Measurements from ENCODE around the gene NRL. TPM values are rescaled to one million over a fixed set of nuclear protein-coding genes. Genes with fewer than 3 reads are reported as not detected.

NRL gene
- total and polyA plus RNA-seq, 9 of the 15 experiments (the other 6 are each of a cell fraction or from before 2014, with no cell fraction given) = 0.07 to 2.7 (median 1.4) TPM; not detected in 1

- Histone ChIP-seq H3K36me3 (ENCODE audit: control insufficient read depth, insufficient read depth, low read length) (peaks cover 61% of the 10 kb centered on the region; the same call in 2 of the 3 replicates), H3K4me2 (ENCODE audit: insufficient read depth, low read length) (peak within 1 kb of the TSS; percentile 98), H3K4me3 (peak within 1 kb of the TSS; percentile 98), H3K9ac (ENCODE audit: insufficient read depth in 1 of 2, low read depth in 2 of 2, low read length in 2 of 2) (peak within 1 kb of the TSS; percentile 81 to 97), H2AFZ (ENCODE audit: low read depth, low read length) (peak within 1 kb of the TSS; percentile 84), H3K4me1 (replicated peaks in 1 of 2; ENCODE audit: control insufficient read depth in 2 of 2, insufficient read depth in 2 of 2, low read length in 2 of 2) (peaks cover 31 to 44% of the 10 kb centered on the region in 2 experiments; a peak in 4 of 5 replicates), H3K79me2 (ENCODE audit: control insufficient read depth, insufficient read depth, low read length) (peaks cover 39% of the 10 kb centered on the region), H3K9me3 (replicated peaks; ENCODE audit: control insufficient read depth, insufficient read depth, low read depth, low read length) (no peaks in the 10 kb centered on the region), H3K27me3 (ENCODE audit: control insufficient read depth in 2 of 2, insufficient read depth in 2 of 2, low read length in 2 of 2) (no peaks in the 10 kb centered on the region), H3K27ac (ENCODE audit: extremely low read depth, low read depth, low read length) (peak within 1 kb of the TSS; percentile 72), H3K9me1 (ENCODE audit: control insufficient read depth, insufficient read depth, low read length) (peaks cover 5% of the 10 kb centered on the region), H4K20me1 (replicated peaks; ENCODE audit: control insufficient read depth, insufficient read depth, low read length) (no peaks in the 10 kb centered on the region)
- peak; percentile 95 for ATAC-seq
- peak; percentile 85 to 97 (median 90) for DNase-seq (ENCODE audit: extremely low read depth in 1 of 4, low spot score in 3 of 4)
- BruUV-seq (replicated peaks) = no TSS peak
- 0% methylated on average over 16 of the region's 57 CpGs for WGBS (ENCODE audit: insufficient coverage, low coverage, missing lambda C conversion rate)
- in situ Hi-C loops (cut with MboI) (no loop called here), intact Hi-C loops (cut with micrococcal nuclease) (loop anchor here (2.0 to 10.0 kb wide), 2 partner anchors 32 to 52 kb away; partner anchors contain the start of genes DCAF11, NRL and PCK2)
- FAIRE-seq = peak; percentile 99
- POLR2A ChIA-PET = interaction anchor here (0.6 to 2.2 kb wide), 12 partner anchors 8 to 284 kb away, joined by 3 to 6 read pairs (median 4); partner anchors contain the start of genes DCAF11, IRF9, NRL and TINF2
- CTCF ChIA-PET (ENCODE audit: low intra/inter-chr PET ratio) = no interaction called here
- TF ChIP-seq ZNF398 (CRISPR knock-in tag; IDR thresholded peaks at IDR 0.05) (no peak), PKNOX1 (IDR thresholded peaks at IDR 0.05) (peak; percentile 23; the same call in 1 of the 2 replicates), RB1 (IDR thresholded peaks at IDR 0.05; ENCODE audit: low read depth) (peak; percentile 20; the same call in 1 of the 2 replicates), NBN (IDR thresholded peaks at IDR 0.05; ENCODE audit: low read depth) (0 out of 2 replicates have a peak, but pooled peaks have one; percentile 3), FOS (IDR thresholded peaks at IDR 0.05; ENCODE audit: extremely low read depth, insufficient read length) (no peak), ARID4B (CRISPR knock-in tag; IDR thresholded peaks at IDR 0.05) (0 out of 2 replicates have a peak, but pooled peaks have one; percentile 19), CXXC5 (CRISPR knock-in tag; IDR thresholded peaks at IDR 0.05) (0 out of 2 replicates have a peak, but pooled peaks have one; percentile 4), GTF3C2 (IDR thresholded peaks at IDR 0.05; ENCODE audit: borderline replicate concordance, extremely low read depth, insufficient read length) (no peak)
Observed at GRCh38 chr14:24146978-24147760, 32.4 kb upstream of the NRL start, which contains the start of gene RNF31. TSS of gene RNF31 (plus strand) at chr14:24147498. CDS start at chr14:24147699, 201 bp downstream.
